ENCODE measurements around the gene CFP.

DNA sequence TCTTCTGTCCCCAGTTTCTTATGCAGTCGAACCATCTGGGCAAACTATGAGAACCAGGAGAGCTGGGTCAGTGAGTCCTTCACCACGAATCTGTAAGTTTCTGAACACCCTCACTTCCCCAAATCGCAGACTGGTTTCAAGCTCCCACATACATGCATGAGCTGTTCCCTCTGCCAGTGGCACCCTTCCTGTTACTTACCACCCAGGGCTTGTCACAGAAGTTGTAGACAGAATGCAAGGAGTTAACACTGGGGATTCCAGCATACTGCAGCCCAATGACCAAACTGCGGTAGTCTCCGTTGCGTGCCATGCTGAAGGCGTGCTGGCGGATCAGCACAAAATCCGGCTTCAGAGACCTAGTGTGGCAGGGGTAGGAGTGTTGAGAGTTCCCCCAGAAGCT is 24.7 kb downstream of the CFP start:
- TF ChIP-seq, protein P1, sequence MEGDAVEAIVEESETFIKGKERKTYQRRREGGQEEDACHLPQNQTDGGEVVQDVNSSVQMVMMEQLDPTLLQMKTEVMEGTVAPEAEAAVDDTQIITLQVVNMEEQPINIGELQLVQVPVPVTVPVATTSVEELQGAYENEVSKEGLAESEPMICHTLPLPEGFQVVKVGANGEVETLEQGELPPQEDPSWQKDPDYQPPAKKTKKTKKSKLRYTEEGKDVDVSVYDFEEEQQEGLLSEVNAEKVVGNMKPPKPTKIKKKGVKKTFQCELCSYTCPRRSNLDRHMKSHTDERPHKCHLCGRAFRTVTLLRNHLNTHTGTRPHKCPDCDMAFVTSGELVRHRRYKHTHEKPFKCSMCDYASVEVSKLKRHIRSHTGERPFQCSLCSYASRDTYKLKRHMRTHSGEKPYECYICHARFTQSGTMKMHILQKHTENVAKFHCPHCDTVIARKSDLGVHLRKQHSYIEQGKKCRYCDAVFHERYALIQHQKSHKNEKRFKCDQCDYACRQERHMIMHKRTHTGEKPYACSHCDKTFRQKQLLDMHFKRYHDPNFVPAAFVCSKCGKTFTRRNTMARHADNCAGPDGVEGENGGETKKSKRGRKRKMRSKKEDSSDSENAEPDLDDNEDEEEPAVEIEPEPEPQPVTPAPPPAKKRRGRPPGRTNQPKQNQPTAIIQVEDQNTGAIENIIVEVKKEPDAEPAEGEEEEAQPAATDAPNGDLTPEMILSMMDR (IDR thresholded peaks at IDR 0.05; ENCODE audit: insufficient read depth, low read depth, low read length) = no peak
- no peak for TF ChIP-seq EZH2 (IDR thresholded peaks at IDR 0.05; ENCODE audit: insufficient read depth, low read length)
